BE2C (cell line): Measurements from ENCODE around the gene SPINK14.

Experiments
- DNase-seq: peaks from one replicate; pipeline ENCODE4 v3.0.0-alpha.2; 2020
- H3K27me3 ChIP-seq: fragments of 250-450 bp; sonication (Bioruptor Pico); 2 replicates; pipeline ENCODE4 v1.5.1; 2020; ENCODE audit warnings: mild to moderate bottlenecking
- H3K36me3 ChIP-seq: fragments of 250-450 bp; sonication (Bioruptor Pico); 2 replicates; pipeline ENCODE4 v1.5.1; 2020; ENCODE audit warnings: mild to moderate bottlenecking
- H3K4me1 ChIP-seq: fragments of 250-450 bp; sonication (Bioruptor Pico); 2 replicates; pipeline ENCODE4 v1.5.1; 2020
- H3K4me3 ChIP-seq: 2 replicates; pipeline ENCODE4 v1.5.1; 2011; ENCODE audit warnings: low read depth, low read length
- H3K9me3 ChIP-seq: fragments of 250-450 bp; sonication (Bioruptor Pico); 2 replicates; pipeline ENCODE4 v1.5.1; 2020
- TF ChIP-seq, protein P1 (sequence below): IDR thresholded peaks from 2 replicates; pipeline ENCODE4 v1.5.1; 2012; ENCODE audit warnings: mild to moderate bottlenecking, low read depth, low read length

The SPINK14 gene

DNA sequence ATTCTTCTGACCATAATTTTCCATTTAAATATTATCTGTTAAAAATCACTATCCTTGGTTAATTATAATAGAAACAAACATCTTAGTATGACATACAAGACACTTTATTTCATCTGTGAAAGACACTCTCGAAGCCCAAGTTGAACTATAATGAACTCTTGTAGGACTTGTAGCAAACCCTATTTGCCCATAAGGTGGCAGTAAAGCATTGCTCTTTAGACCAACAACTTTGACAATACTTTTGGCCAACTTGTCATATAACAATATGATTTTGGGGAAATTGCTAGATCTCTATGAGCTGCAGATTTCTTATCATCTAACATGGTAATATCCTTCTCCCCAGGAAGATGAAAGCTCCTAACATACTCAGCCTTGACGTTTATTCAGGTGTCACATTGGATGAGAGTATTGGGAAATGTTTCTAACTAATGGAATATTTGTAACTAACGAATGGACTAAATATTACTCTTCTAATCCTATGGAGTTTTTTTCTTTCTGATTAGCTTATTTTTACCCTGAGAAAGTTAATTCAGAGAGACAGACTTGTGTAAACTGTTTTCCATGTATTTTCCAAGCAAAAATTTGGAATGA is 11.0 kb downstream of the SPINK14 start:
- TF ChIP-seq, protein P1, sequence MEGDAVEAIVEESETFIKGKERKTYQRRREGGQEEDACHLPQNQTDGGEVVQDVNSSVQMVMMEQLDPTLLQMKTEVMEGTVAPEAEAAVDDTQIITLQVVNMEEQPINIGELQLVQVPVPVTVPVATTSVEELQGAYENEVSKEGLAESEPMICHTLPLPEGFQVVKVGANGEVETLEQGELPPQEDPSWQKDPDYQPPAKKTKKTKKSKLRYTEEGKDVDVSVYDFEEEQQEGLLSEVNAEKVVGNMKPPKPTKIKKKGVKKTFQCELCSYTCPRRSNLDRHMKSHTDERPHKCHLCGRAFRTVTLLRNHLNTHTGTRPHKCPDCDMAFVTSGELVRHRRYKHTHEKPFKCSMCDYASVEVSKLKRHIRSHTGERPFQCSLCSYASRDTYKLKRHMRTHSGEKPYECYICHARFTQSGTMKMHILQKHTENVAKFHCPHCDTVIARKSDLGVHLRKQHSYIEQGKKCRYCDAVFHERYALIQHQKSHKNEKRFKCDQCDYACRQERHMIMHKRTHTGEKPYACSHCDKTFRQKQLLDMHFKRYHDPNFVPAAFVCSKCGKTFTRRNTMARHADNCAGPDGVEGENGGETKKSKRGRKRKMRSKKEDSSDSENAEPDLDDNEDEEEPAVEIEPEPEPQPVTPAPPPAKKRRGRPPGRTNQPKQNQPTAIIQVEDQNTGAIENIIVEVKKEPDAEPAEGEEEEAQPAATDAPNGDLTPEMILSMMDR = peak; percentile 81
- Histone ChIP-seq H3K4me3 (no peak overlapping the region), H3K9me3 (no peaks in the 10 kb centered on the region), H3K36me3 (no peaks in the 10 kb centered on the region), H3K4me1 (no peaks in the 10 kb centered on the region), H3K27me3 (peaks cover 8% of the 10 kb centered on the region; the same call in 1 of the 2 replicates)
- peak; percentile 13 for DNase-seq

DNA sequence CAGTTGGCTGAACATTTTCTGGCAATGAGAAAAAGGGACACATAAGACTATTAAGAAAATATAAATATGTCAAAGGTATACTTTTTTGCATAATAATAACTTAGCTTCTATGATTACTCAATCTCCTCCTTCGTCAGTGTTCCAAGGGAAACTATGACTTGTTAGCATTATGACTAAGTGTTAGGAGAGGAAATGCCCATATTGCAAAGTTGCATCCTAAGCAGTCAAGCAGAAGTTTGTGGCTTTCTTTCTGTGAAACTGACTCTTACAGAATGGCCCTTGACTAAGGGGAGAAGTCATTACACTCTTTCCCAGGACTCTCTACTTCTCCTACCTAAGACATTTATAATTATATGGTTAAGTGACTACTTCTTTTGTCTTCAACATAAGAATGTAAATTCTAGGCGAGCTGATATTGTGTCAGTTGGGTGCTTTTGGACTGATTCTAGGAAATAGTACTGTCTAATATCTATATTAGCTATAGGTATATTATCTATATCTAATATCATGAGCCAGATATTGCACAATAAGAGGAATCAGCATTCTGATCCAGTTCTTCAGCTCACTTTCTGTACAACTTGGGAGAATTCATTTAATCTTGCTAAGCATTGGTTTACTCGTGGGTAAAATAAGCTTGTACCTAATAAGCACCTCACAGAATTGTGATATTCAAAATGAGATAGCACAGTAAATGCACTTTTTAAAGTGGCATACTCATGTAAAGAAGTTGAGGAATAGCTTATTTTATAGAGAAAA is 18.1 kb downstream of the SPINK14 start:
- Histone ChIP-seq H3K36me3 (no peaks in the 10 kb centered on the region), H3K4me3 (no peak overlapping the region), H3K9me3 (no peaks in the 10 kb centered on the region), H3K4me1 (no peaks in the 10 kb centered on the region), H3K27me3 (peaks cover 9% of the 10 kb centered on the region)
- DNase-seq = no peak
- TF ChIP-seq, protein P1 = no peak

DNA sequence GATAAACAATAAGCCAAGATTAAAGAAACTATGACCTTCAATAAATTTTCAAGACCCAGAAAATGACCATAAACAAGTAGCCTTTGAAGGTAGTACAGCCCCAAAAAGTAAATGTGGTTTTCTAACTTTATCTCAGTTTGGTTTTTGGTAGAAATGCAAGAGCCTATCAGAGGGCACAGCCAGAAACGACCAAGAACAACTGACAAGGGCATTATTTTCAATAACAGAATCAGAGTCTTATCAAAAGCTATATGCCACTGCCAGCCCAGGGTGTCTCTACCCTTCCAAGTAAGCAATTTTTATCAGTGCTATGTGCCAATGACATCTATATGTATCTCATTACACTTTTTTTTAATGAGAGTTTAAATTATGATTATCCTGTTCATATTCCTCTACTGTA is 22.7 kb downstream of the SPINK14 start:
- no peak for DNase-seq
- no peak overlapping the region for H3K4me3 ChIP-seq
- H3K27me3 ChIP-seq = peaks cover 2% of the 10 kb centered on the region
- no peaks in the 10 kb centered on the region for H3K36me3 ChIP-seq
- no peaks in the 10 kb centered on the region for H3K4me1 ChIP-seq
- TF ChIP-seq, protein P1 = no peak
- H3K9me3 ChIP-seq = no peaks in the 10 kb centered on the region

DNA sequence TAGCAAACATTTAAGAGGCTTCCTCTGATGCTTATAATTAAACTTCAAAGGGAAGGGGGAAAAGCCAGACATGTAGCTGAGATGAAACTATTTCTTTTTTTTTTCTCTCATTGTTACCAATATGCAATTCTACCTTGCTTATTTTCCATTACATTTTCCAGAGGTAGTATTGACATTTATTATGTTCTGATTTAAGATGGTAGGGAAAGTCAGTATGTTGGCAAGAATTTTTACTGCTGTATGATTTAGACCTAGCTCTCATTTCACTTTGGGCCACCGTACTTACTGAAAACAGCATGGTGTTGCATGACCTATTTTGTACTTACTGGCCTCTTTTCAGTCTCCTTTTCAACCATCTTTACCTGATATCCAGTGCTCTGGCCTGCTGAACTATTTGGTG is 24.9 kb downstream of the SPINK14 start:
- TF ChIP-seq, protein P1 = no peak
- DNase-seq = no peak
- no peak overlapping the region for H3K4me3 ChIP-seq
- H3K27me3 ChIP-seq = no peaks in the 10 kb centered on the region; the same call in none of the 2 replicates
- no peaks in the 10 kb centered on the region for H3K9me3 ChIP-seq
- no peaks in the 10 kb centered on the region for H3K36me3 ChIP-seq
- H3K4me1 ChIP-seq = no peaks in the 10 kb centered on the region

DNA sequence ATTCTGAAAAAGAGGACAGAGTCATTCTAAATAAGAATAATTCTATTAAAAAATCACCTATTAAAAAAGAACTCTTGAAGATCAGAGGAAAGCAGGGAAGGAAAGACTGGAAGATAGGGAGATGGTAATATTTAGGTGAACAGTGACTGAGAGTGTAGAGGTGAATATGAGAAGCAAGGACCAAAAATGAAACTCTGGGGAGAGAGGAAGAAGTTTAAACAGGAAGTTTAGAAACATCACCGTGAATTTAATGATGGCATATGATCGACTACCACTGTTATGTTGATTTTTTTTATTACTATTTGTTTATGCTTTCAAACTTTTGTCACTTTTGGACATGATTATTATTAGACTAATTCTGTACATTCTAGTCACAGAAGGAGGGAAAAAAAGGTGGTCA is 32.8 kb downstream of the SPINK14 start:
- TF ChIP-seq, protein P1 = no peak
- no peak for DNase-seq
- Histone ChIP-seq H3K27me3 (peaks cover 3% of the 10 kb centered on the region; the same call in 1 of the 2 replicates), H3K4me1 (no peaks in the 10 kb centered on the region), H3K9me3 (no peaks in the 10 kb centered on the region), H3K4me3 (no peak overlapping the region), H3K36me3 (no peaks in the 10 kb centered on the region)
